ENCODE data around the gene PFDN1. TPM values are rescaled to one million over a fixed set of nuclear protein-coding genes. Genes with fewer than 3 reads are reported as not detected.

The PFDN1 gene
- total and polyA plus RNA-seq, 9 of the 15 experiments (the other 6 are each of a cell fraction or from before 2014, with no cell fraction given): 45.5 to 215 (median 78.0) TPM

DNA sequence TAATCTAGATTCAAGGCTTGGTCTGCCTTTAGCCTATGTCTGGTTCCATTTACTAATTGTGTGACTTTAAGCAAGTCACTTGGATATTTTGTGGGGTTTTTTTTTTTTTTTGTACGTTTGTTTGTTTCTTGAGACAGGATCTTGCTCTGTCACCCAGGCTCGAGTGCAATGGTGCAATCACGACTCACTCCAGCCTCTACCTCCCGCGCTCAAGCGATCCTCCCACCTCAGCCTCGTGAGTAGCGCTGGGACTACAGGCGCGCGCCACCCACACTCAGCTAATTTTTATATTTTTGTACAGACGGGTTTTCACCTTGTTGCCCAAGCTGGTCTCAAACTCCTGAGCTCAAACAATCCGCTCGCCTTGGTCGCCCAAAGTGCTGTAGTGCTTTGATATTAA lies 1.1 kb upstream of the PFDN1 start (continued):
- TF ChIP-seq, protein P1, sequence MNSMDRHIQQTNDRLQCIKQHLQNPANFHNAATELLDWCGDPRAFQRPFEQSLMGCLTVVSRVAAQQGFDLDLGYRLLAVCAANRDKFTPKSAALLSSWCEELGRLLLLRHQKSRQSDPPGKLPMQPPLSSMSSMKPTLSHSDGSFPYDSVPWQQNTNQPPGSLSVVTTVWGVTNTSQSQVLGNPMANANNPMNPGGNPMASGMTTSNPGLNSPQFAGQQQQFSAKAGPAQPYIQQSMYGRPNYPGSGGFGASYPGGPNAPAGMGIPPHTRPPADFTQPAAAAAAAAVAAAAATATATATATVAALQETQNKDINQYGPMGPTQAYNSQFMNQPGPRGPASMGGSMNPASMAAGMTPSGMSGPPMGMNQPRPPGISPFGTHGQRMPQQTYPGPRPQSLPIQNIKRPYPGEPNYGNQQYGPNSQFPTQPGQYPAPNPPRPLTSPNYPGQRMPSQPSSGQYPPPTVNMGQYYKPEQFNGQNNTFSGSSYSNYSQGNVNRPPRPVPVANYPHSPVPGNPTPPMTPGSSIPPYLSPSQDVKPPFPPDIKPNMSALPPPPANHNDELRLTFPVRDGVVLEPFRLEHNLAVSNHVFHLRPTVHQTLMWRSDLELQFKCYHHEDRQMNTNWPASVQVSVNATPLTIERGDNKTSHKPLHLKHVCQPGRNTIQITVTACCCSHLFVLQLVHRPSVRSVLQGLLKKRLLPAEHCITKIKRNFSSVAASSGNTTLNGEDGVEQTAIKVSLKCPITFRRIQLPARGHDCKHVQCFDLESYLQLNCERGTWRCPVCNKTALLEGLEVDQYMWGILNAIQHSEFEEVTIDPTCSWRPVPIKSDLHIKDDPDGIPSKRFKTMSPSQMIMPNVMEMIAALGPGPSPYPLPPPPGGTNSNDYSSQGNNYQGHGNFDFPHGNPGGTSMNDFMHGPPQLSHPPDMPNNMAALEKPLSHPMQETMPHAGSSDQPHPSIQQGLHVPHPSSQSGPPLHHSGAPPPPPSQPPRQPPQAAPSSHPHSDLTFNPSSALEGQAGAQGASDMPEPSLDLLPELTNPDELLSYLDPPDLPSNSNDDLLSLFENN (IDR thresholded peaks at IDR 0.05; ENCODE audit: low read depth in 2 of 2, low read length in 2 of 2): no peak
- TF ChIP-seq KAT7 (CRISPR knock-in tag; IDR thresholded peaks at IDR 0.05; ENCODE audit: borderline replicate concordance) (no peak), MAFG (tag; conservative IDR thresholded peaks at IDR 0.05) (no peak), PHTF2 (CRISPR knock-in tag; IDR thresholded peaks at IDR 0.05) (no peak), SMAD3 (CRISPR knock-in tag; conservative IDR thresholded peaks at IDR 0.05) (no peak)
- TF ChIP-seq, protein P2, sequence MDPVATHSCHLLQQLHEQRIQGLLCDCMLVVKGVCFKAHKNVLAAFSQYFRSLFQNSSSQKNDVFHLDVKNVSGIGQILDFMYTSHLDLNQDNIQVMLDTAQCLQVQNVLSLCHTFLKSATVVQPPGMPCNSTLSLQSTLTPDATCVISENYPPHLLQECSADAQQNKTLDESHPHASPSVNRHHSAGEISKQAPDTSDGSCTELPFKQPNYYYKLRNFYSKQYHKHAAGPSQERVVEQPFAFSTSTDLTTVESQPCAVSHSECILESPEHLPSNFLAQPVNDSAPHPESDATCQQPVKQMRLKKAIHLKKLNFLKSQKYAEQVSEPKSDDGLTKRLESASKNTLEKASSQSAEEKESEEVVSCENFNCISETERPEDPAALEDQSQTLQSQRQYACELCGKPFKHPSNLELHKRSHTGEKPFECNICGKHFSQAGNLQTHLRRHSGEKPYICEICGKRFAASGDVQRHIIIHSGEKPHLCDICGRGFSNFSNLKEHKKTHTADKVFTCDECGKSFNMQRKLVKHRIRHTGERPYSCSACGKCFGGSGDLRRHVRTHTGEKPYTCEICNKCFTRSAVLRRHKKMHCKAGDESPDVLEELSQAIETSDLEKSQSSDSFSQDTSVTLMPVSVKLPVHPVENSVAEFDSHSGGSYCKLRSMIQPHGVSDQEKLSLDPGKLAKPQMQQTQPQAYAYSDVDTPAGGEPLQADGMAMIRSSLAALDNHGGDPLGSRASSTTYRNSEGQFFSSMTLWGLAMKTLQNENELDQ (CRISPR knock-in tag; IDR thresholded peaks at IDR 0.05; ENCODE audit: borderline replicate concordance): no peak
- TF ChIP-seq, protein P3, sequence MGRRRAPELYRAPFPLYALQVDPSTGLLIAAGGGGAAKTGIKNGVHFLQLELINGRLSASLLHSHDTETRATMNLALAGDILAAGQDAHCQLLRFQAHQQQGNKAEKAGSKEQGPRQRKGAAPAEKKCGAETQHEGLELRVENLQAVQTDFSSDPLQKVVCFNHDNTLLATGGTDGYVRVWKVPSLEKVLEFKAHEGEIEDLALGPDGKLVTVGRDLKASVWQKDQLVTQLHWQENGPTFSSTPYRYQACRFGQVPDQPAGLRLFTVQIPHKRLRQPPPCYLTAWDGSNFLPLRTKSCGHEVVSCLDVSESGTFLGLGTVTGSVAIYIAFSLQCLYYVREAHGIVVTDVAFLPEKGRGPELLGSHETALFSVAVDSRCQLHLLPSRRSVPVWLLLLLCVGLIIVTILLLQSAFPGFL (CRISPR knock-in tag; IDR thresholded peaks at IDR 0.05): no peak

Measured in K562 (cell line).